GM12873 (cell line): ENCODE measurements around the gene ANKRD55.

Experiments
- TF ChIP-seq, protein P1 (sequence below): IDR thresholded peaks from 2 replicates; pipeline ENCODE4 v1.5.1; 2012; ENCODE audit warnings: low read depth, mild to moderate bottlenecking, moderate library complexity, low read length, control low read depth; ENCODE audit not compliant: insufficient read depth; ENCODE audit errors: missing control alignments

The ANKRD55 gene

DNA sequence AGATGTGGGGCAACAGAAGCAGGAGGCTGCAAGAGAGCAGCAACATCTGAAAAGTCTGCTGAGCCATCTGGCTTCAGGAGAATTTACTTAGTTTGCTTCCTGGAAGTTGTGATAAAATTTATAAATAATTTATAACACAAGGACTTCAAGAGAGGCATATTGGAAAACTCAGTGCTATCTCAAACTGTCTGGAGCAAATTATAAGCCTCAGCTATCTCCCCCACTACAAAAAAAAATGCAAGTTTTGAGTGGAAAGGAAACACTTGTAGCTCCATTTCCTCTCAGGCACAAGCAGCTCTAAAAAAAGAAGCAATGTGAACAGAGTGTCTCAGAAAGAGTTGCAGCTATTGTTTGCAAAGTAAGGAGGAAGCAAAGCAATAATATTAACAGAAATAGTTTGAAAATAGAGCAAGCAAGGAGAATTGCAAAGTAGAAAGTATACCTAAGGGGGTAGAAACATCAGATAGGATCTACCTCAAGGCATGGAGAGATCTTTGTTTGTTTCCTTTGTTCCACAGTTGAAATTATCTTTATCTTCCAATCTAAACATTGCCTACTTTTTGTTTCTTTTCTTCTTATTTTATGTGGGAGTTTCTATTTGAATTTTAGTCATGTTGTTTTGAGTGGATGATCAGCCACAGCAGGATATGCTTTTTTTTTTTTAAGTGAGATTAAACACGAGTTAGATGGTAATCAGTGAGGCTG, 182.4 kb downstream of the ANKRD55 start:
- TF ChIP-seq, protein P1, sequence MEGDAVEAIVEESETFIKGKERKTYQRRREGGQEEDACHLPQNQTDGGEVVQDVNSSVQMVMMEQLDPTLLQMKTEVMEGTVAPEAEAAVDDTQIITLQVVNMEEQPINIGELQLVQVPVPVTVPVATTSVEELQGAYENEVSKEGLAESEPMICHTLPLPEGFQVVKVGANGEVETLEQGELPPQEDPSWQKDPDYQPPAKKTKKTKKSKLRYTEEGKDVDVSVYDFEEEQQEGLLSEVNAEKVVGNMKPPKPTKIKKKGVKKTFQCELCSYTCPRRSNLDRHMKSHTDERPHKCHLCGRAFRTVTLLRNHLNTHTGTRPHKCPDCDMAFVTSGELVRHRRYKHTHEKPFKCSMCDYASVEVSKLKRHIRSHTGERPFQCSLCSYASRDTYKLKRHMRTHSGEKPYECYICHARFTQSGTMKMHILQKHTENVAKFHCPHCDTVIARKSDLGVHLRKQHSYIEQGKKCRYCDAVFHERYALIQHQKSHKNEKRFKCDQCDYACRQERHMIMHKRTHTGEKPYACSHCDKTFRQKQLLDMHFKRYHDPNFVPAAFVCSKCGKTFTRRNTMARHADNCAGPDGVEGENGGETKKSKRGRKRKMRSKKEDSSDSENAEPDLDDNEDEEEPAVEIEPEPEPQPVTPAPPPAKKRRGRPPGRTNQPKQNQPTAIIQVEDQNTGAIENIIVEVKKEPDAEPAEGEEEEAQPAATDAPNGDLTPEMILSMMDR, result no peak
